HepG2 (cell line): Measurements from ENCODE around the gene EHD1. TPM values are rescaled to one million over a fixed set of nuclear protein-coding genes. Genes with fewer than 3 reads are reported as not detected.

Experiments
- ELF3 ChIP-seq: IDR thresholded peaks from 2 replicates; pipeline ENCODE4 v1.6.1; 2016; ENCODE audit warnings: missing genetic modification reagents, missing compliant biosample characterization
- ONECUT2 ChIP-seq: sonication (generic); formaldehyde crosslinking; IDR thresholded peaks from 2 replicates; pipeline ENCODE4 v1.4.0; 2020; ENCODE audit warnings: missing genetic modification reagents
- PAX8 ChIP-seq: sonication (generic); formaldehyde crosslinking; IDR thresholded peaks from 2 replicates; pipeline ENCODE4 v1.8.0; 2022; ENCODE audit warnings: mild to moderate bottlenecking, missing genetic modification reagents, borderline replicate concordance
- SAFB2 ChIP-seq: sonication (generic); formaldehyde crosslinking; IDR thresholded peaks from 2 replicates; pipeline ENCODE4 v1.5.1; 2020; ENCODE audit warnings: missing genetic modification reagents, low read depth, mild to moderate bottlenecking, borderline replicate concordance
- SPEN ChIP-seq: sonication (generic); formaldehyde crosslinking; IDR thresholded peaks from 2 replicates; pipeline ENCODE4 v1.5.1; 2020; ENCODE audit warnings: low read depth, mild to moderate bottlenecking, missing genetic modification reagents
- ZNF468 ChIP-seq: sonication (generic); formaldehyde crosslinking; IDR thresholded peaks from 2 replicates; pipeline ENCODE4 v1.8.0; 2022; ENCODE audit warnings: mild to moderate bottlenecking, moderate library complexity, missing genetic modification reagents
- polyA plus RNA-seq, 8 experiments: library from polyadenylated mRNA; depleted of rRNA in 3 of 8; stranded (reverse) in 7 of 8; unstranded in 1 of 8; fragments of >200 nt; fragmentation: Illumina TruSeq in 4 of 8; extraction: Trizol in 4 of 8; gene quantifications; 2 replicates each; pipeline versions ENCODE4 v1.2.1 to v1.2.3, GENCODE V29; 2011 to 2016; ENCODE audit warnings: low read depth in 4 of 8, missing spikeins in 1 of 8, mixed read lengths in 1 of 8; ENCODE audit not compliant: insufficient read depth in 1 of 8
- total RNA-seq, 5 experiments: library from RNA; depleted of rRNA; stranded (reverse); fragments of >200 nt; fragmentation: Illumina TruSeq; extraction: Trizol; gene quantifications; 2 replicates each; pipeline ENCODE4 v1.2.3, GENCODE V29; 2016; ENCODE audit warnings: low read depth in 1 of 5
- TF ChIP-seq, protein P1 (sequence below): sonication (generic); formaldehyde crosslinking; IDR thresholded peaks from 2 replicates; pipeline ENCODE4 v1.8.0; 2022; ENCODE audit warnings: mild to moderate bottlenecking, missing genetic modification reagents, moderate library complexity
- TF ChIP-seq, protein P2 (sequence below): sonication (generic); formaldehyde crosslinking; IDR thresholded peaks from 2 replicates; pipeline ENCODE4 v1.8.1; 2023; ENCODE audit warnings: missing genetic modification reagents, mild to moderate bottlenecking, borderline replicate concordance
- TF ChIP-seq, protein P3 (sequence below): IDR thresholded peaks from 2 replicates; pipeline ENCODE4 v1.6.1; 2012; ENCODE audit warnings: inconsistent platforms

EHD1 gene
- total and polyA plus RNA-seq, 2 of the 13 experiments (the other 11 are each of a cell fraction or from before 2014, with no cell fraction given): 23.6 to 26.6 TPM

DNA sequence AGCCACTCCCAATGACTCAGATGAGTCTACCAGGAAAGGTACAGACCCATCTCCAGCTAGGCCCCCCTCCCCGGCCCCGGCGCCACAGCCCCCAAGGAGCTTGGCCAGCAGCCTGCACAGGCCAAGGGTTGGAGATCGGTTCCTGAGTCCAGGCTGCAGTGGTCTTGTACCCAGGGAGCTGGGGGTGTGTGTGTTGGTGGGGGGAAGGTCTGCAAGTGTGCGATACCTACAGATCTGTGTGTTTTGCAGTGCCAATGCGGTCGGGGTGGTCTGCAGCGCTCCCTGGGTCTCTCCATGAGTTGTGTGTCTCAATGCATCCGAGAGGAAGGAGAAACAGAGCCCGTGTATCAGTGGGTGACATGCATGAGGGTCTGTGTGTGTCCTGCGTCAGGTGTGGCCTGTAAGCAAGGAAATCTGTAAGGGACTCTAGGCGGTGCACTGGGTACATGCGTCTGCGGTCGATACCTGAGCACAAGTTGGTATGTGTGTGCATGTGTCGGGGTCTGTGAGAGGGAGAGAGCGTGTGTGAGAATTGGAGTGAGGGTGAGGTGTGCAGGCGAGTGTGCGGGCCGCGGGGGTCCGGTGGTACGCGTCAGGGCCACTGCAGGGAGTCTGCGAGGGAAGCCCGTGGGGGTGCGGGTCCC, 34.6 kb downstream of the EHD1 start (continued):
- no peak for TF ChIP-seq PAX8 (CRISPR knock-in tag)
- TF ChIP-seq, protein P1, sequence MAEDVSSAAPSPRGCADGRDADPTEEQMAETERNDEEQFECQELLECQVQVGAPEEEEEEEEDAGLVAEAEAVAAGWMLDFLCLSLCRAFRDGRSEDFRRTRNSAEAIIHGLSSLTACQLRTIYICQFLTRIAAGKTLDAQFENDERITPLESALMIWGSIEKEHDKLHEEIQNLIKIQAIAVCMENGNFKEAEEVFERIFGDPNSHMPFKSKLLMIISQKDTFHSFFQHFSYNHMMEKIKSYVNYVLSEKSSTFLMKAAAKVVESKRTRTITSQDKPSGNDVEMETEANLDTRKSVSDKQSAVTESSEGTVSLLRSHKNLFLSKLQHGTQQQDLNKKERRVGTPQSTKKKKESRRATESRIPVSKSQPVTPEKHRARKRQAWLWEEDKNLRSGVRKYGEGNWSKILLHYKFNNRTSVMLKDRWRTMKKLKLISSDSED: no peak
- no peak for TF ChIP-seq ZNF468 (CRISPR knock-in tag)
- TF ChIP-seq SAFB2 (CRISPR knock-in tag): no peak
- TF ChIP-seq, protein P2, sequence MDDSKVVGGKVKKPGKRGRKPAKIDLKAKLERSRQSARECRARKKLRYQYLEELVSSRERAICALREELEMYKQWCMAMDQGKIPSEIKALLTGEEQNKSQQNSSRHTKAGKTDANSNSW (CRISPR knock-in tag): no peak
- 0 out of 2 replicates have a peak, but pooled peaks have one; percentile 37 for TF ChIP-seq ONECUT2 (CRISPR knock-in tag)
- TF ChIP-seq ELF3: no peak
- TF ChIP-seq, protein P3, sequence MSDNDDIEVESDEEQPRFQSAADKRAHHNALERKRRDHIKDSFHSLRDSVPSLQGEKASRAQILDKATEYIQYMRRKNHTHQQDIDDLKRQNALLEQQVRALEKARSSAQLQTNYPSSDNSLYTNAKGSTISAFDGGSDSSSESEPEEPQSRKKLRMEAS: no peak
- TF ChIP-seq SPEN (CRISPR knock-in tag): no peak
